Embryonic facial prominence (tissue), 1 donor: ENCODE results near the gene THAP4.
"Not testable (repeated sequence)": the region's sequence is repeated elsewhere in the genome, so short reads cannot be mapped to it uniquely, and the experiment has no call there.

ENCODE experiments used
- DNase-seq: peaks from one replicate; pipeline ENCODE4 v3.0.0-alpha.2; 2016; ENCODE audit errors: extremely low spot score

The THAP4 gene

GRCh38 chr2:241666627-241667400 lies 29.9 kb upstream of the THAP4 start:
- DNase-seq, result no peak

- DNase-seq, result no peak
Measured at GRCh38 chr2:241665731-241666440, 28.9 kb upstream of the THAP4 start.

GRCh38 chr2:241662731-241663130 lies 25.8 kb upstream of the THAP4 start:
- not testable (repeated sequence) for DNase-seq

- DNase-seq, result no peak
Measured at GRCh38 chr2:241660593-241661213, 23.7 kb upstream of the THAP4 start.

GRCh38 chr2:241659150-241659739 lies 22.3 kb upstream of the THAP4 start:
- peak; percentile 34 for DNase-seq

GRCh38 chr2:241658296-241658695 lies 21.3 kb upstream of the THAP4 start:
- no peak for DNase-seq

GRCh38 chr2:241657786-241658254 lies 20.9 kb upstream of the THAP4 start:
- DNase-seq, result no peak

- no peak for DNase-seq
Measured at GRCh38 chr2:241656190-241656741, 19.3 kb upstream of the THAP4 start.

GRCh38 chr2:241655516-241656189 lies 18.7 kb upstream of the THAP4 start:
- no peak for DNase-seq

- no peak for DNase-seq
Measured at GRCh38 chr2:241654551-241654950, 17.6 kb upstream of the THAP4 start.

- DNase-seq, result no peak
Measured at GRCh38 chr2:241653210-241653750, 16.3 kb upstream of the THAP4 start.

- DNase-seq, result no peak
Measured at GRCh38 chr2:241652722-241653121, 15.8 kb upstream of the THAP4 start.

- no peak for DNase-seq
Measured at GRCh38 chr2:241652142-241652541, 15.2 kb upstream of the THAP4 start.

GRCh38 chr2:241649927-241650326 lies 13.0 kb upstream of the THAP4 start:
- no peak for DNase-seq

GRCh38 chr2:241649404-241649803 lies 12.4 kb upstream of the THAP4 start:
- DNase-seq, result no peak

- DNase-seq, result no peak
Measured at GRCh38 chr2:241648453-241648852, 11.5 kb upstream of the THAP4 start.

- DNase-seq, result no peak
Measured at GRCh38 chr2:241645915-241646645, 9.1 kb upstream of the THAP4 start.

- no peak for DNase-seq
Measured at GRCh38 chr2:241645056-241645914, 8.3 kb upstream of the THAP4 start.

GRCh38 chr2:241641631-241642030 lies 4.7 kb upstream of the THAP4 start:
- no peak for DNase-seq
